CD4-positive, alpha-beta T cell (primary cell): ENCODE measurements around the gene SLC4A7. TPM values are rescaled to one million over a fixed set of nuclear protein-coding genes. Genes with fewer than 3 reads are reported as not detected.
"Not testable (repeated sequence)": the region's sequence is repeated elsewhere in the genome, so short reads cannot be mapped to it uniquely, and the experiment has no call there.

Experiments
- ATAC-seq: fragments of 200-7000 bp; cut with Tn5 transposase; one replicate; pipeline ENCODE4 v1.10.0; 2022; ENCODE audit warnings: mild to moderate bottlenecking; ENCODE audit not compliant: poor library complexity
- CTCF ChIA-PET: fragments of 350-600 bp; sonication (Branson Sonifier 250); formaldehyde crosslinking; loops from one replicate; lab custom pipeline; 2021; ENCODE audit warnings: antibody characterized with exemption, inconsistent platforms; lab: Charles Lee
- POLR2A ChIA-PET: fragments of 350-600 bp; sonication (Branson Sonifier 250); formaldehyde crosslinking; loops from one replicate; lab custom pipeline; 2021; ENCODE audit warnings: antibody characterized with exemption, inconsistent platforms; lab: Charles Lee
- DNase-seq, 14 experiments: peaks; one replicate each; pipeline ENCODE4 v3.0.0-alpha.2; 2013 to 2020; ENCODE audit warnings: mixed read lengths in 2 of 14
- H3K27ac ChIP-seq, 2 donors: one replicate each; pipeline versions ENCODE4 v1.5.1 to v1.7.0; 2013; ENCODE audit warnings: low read length in 2 of 2, low read depth in 1 of 2, mild to moderate bottlenecking in 1 of 2
- H3K27me3 ChIP-seq, 2 experiments: 1 replicate in 1 of 2; 2 replicates in 1 of 2; pipeline versions ENCODE4 v1.6.1 to v1.7.0; 2013; ENCODE audit warnings: low read length in 2 of 2, control low read depth in 1 of 2, mild to moderate bottlenecking in 1 of 2, moderate library complexity in 1 of 2; ENCODE audit not compliant: insufficient read depth in 2 of 2, control insufficient read depth in 1 of 2
- H3K36me3 ChIP-seq: one replicate; pipeline ENCODE4 v1.6.1; 2013; ENCODE audit warnings: low read length, control low read depth; ENCODE audit not compliant: insufficient read depth
- H3K4me1 ChIP-seq: one replicate; pipeline ENCODE4 v1.6.1; 2013; ENCODE audit warnings: low read length, control low read depth; ENCODE audit not compliant: insufficient read depth
- H3K4me3 ChIP-seq: one replicate; pipeline ENCODE4 v1.5.1; 2013; ENCODE audit warnings: mild to moderate bottlenecking, low read length, moderate library complexity
- H3K9me3 ChIP-seq, 2 experiments: 1 replicate in 1 of 2; 2 replicates in 1 of 2; pipeline versions ENCODE4 v1.6.1 to v1.7.0; 2013; ENCODE audit warnings: low read length in 2 of 2, mild to moderate bottlenecking in 2 of 2, control low read depth in 1 of 2, moderate library complexity in 1 of 2; ENCODE audit not compliant: control insufficient read depth in 1 of 2, insufficient read depth in 1 of 2
- H3K27ac Mint-ChIP-seq: one replicate; pipeline ENCODE4 v1.8.0; 2020; ENCODE audit warnings: mixed read lengths
- H3K27me3 Mint-ChIP-seq: one replicate; pipeline ENCODE4 v1.8.0; 2021; ENCODE audit warnings: mixed read lengths
- H3K36me3 Mint-ChIP-seq: one replicate; pipeline ENCODE4 v1.8.0; 2021; ENCODE audit warnings: low read depth, mixed read lengths
- H3K4me1 Mint-ChIP-seq: one replicate; pipeline ENCODE4 v1.8.0; 2021; ENCODE audit warnings: low read depth, mixed read lengths
- H3K4me3 Mint-ChIP-seq: one replicate; pipeline ENCODE4 v1.8.0; 2020; ENCODE audit warnings: mild to moderate bottlenecking, mixed read lengths
- H3K9me3 Mint-ChIP-seq: one replicate; pipeline ENCODE4 v1.8.0; 2020; ENCODE audit warnings: mixed read lengths
- intact Hi-C, 2 experiments: fragments of 100-400 bp; cut with DNase I in 1 of 2; cut with micrococcal nuclease in 1 of 2; formaldehyde crosslinking; loops; one replicate each; pipeline versions ENCODE4 v1.15.1 to v1.9.0; 2023 to 2025; cut with DNase I, micrococcal nuclease
- total RNA-seq, 174 experiments: library from RNA in 2 of 174; stranded (reverse) in 2 of 174; gene quantifications; one replicate each; pipeline ENCODE4 v1.2.3 and lab custom pipeline; 2021 to 2026
- TF ChIP-seq, protein P1 (sequence below): fragments of 200-600 bp; IDR thresholded peaks from one replicate; pipeline ENCODE4 v1.8.0; 2022; ENCODE audit warnings: antibody characterized with exemption, mild to moderate bottlenecking

Gene SLC4A7
- total RNA-seq, 2 experiments from 2014 or later, result 37.0 to 38.3 TPM

DNA sequence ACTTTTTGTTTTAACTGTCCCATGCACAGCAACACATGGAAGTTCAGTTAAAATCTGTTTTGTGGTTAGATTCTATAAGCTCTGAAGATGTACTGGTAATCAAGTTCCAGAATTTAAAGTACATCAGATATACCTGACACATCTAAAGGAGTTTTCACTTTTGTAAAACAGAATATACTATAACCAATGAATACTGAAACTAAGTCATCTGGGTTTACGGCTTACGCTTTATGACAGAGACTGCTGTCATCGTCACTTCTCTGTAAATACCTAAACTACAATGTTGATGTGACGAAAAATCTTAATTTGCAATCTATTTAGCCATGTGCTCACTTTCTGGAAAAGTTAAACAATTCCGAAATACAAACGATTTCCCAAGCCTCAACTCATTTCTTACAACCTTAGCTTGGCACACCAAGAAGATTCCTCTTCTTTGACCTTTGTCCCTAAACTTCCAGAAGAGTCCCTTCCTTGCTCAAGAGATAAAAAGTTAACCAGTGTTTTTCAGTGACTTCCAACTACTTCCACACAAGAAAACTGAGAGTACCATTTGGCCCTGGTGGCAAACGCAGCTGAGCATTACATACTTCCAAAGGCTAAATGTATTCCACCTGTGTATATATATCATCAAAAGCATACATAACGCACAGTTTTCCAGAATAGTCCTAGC lies 58.2 kb downstream of the SLC4A7 start:
- intact Hi-C loops, result no loop called here
- TF ChIP-seq, protein P1, sequence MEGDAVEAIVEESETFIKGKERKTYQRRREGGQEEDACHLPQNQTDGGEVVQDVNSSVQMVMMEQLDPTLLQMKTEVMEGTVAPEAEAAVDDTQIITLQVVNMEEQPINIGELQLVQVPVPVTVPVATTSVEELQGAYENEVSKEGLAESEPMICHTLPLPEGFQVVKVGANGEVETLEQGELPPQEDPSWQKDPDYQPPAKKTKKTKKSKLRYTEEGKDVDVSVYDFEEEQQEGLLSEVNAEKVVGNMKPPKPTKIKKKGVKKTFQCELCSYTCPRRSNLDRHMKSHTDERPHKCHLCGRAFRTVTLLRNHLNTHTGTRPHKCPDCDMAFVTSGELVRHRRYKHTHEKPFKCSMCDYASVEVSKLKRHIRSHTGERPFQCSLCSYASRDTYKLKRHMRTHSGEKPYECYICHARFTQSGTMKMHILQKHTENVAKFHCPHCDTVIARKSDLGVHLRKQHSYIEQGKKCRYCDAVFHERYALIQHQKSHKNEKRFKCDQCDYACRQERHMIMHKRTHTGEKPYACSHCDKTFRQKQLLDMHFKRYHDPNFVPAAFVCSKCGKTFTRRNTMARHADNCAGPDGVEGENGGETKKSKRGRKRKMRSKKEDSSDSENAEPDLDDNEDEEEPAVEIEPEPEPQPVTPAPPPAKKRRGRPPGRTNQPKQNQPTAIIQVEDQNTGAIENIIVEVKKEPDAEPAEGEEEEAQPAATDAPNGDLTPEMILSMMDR, result no peak
- Histone ChIP-seq H3K4me1 (no peaks in the 10 kb centered on the region), H3K36me3 (peaks cover 50% of the 10 kb centered on the region), H3K27ac (no peak overlapping the region), H3K4me3 (no peak overlapping the region), H3K27me3 (no peaks in the 10 kb centered on the region), H3K9me3 (no peaks in the 10 kb centered on the region)
- DNase-seq (no peak), ATAC-seq (no peak)
- ChIA-PET POLR2A (no interaction called here), CTCF (no interaction called here)
- Mint-ChIP-seq H3K27ac (no peak overlapping the region), H3K9me3 (no peaks in the 10 kb centered on the region), H3K4me3 (no peak overlapping the region), H3K4me1 (no peaks in the 10 kb centered on the region), H3K27me3 (no peaks in the 10 kb centered on the region), H3K36me3 (peaks cover 70% of the 10 kb centered on the region)

DNA sequence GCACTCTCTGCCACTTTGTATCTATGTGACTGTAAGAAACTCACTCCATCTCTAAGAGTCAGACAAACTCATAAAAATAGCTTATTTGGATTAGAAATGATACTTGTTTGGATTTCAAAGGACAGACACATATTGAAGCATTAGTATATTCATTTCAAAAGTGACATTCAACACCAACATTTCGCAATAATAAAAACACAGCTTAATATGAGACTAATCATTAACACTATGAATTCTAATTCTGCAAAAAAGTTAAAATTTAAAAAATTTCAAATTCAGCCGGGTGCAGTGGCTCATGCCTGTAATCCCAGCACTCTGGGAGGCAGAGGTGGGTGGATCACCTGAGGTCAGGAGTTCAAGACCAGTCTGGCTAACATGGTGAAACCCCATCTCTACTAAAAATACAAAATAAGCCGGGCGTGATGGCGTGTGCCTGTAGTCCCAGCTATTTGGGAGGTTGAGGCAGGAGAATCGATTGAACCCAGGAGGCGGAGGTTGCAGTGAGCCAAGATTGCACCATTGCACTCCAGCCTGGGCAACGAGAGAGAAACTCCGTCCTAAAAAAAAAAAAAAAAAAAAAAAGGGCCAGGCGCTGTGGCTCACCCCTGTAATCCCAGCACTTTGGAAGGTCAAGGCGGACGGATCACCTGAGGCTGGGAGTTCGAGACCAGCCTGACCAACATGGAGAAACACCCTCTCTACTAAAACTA lies 59.2 kb downstream of the SLC4A7 start:
- H3K27me3 Mint-ChIP-seq, H3K4me3 ChIP-seq, H3K27me3 ChIP-seq, H3K27ac Mint-ChIP-seq, H3K9me3 Mint-ChIP-seq, H3K4me1 ChIP-seq, intact Hi-C loops, H3K27ac ChIP-seq, H3K9me3 ChIP-seq, ATAC-seq, H3K4me1 Mint-ChIP-seq, DNase-seq, CTCF ChIA-PET, H3K4me3 Mint-ChIP-seq: not testable (repeated sequence)
- POLR2A ChIA-PET, result interaction anchor here (1.1 kb wide), 1 partner anchor 59 kb away, joined by 3 read pairs; the partner anchor contains the start of gene SLC4A7
- peaks cover 74% of the 10 kb centered on the region for H3K36me3 Mint-ChIP-seq
- peaks cover 51% of the 10 kb centered on the region for H3K36me3 ChIP-seq

GRCh38 chr3:27423463-27423862 lies 60.7 kb downstream of the SLC4A7 start:
- H3K27ac Mint-ChIP-seq, result no peak overlapping the region
- ChIA-PET CTCF (no interaction called here), POLR2A (interaction anchor here (1.1 kb wide), 1 partner anchor 61 kb away, joined by 3 read pairs; the partner anchor contains the start of gene SLC4A7)
- no peak overlapping the region for H3K27ac ChIP-seq
- no peaks in the 10 kb centered on the region for H3K27me3 Mint-ChIP-seq
- H3K9me3 ChIP-seq, result no peaks in the 10 kb centered on the region
- no peaks in the 10 kb centered on the region for H3K9me3 Mint-ChIP-seq
- H3K27me3 ChIP-seq, result no peaks in the 10 kb centered on the region
- DNase-seq, result no peak
- no peak overlapping the region for H3K4me3 ChIP-seq
- TF ChIP-seq, protein P1, result no peak
- H3K4me1 Mint-ChIP-seq, result no peaks in the 10 kb centered on the region
- H3K4me3 Mint-ChIP-seq, result no peak overlapping the region
- H3K4me1 ChIP-seq, result no peaks in the 10 kb centered on the region
- intact Hi-C loops, result no loop called here
- H3K36me3 Mint-ChIP-seq, result peaks cover 76% of the 10 kb centered on the region
- peaks cover 52% of the 10 kb centered on the region for H3K36me3 ChIP-seq
- ATAC-seq, result no peak
